DOHH2 (cell line): ENCODE data around the gene HERC2.

ENCODE experiments used
- EZH2phosphoT487 ChIP-seq: fragments of 200-600 bp; sonication (generic); IDR thresholded peaks from 2 replicates; pipeline ENCODE4 v1.6.1; 2017; ENCODE audit warnings: borderline replicate concordance, mild to moderate bottlenecking, antibody characterized with exemption, low read length, moderate library complexity, mixed read lengths
- TF ChIP-seq, protein P1 (sequence below): fragments of 200-600 bp; sonication (generic); IDR thresholded peaks from one replicate; pipeline ENCODE4 v1.5.1; 2014; ENCODE audit warnings: antibody characterized with exemption, mild to moderate bottlenecking, low read depth, low read length; ENCODE audit not compliant: poor library complexity, severe bottlenecking

DNA sequence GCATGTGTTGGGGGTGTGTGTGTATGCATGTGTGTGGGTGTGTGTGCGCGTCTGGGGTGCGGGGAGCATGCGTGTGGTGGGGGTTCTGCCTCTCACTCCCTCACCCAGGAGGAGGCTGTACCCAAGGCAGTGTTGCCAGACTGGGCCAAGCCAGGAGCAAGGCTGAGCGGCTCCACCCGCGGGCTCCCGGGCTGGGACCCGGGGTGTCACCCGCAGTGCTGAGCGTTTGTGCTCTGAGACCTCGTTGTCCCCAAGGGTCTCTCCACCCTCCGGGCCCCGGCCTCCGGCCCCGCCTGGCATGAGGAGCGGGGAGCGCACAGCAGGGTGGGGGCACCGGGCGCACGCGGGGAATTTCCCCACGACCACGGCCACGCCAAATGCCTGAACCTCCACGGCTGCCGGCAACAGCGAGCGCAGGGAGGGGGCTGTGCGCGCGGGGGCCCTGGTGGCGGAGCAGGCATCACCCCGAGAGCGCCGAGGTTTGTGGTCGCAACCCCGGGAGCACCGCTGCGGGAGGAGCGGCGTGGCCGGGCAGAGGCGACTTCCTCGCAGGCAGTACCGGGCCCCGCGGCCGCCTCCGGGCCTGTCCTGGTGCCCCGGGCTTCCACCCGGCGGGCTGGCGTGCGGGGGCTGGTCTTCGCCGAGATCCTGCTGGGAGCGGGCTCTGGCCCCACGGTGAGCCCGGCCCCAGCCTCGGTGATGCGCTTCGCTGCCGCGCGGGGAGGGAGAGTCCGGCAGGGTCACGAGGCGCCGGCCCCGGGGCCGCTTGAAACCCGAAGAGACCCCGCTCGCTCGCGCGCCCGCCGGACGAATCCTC is 215.5 kb downstream of the HERC2 start:
- TF ChIP-seq, protein P1, sequence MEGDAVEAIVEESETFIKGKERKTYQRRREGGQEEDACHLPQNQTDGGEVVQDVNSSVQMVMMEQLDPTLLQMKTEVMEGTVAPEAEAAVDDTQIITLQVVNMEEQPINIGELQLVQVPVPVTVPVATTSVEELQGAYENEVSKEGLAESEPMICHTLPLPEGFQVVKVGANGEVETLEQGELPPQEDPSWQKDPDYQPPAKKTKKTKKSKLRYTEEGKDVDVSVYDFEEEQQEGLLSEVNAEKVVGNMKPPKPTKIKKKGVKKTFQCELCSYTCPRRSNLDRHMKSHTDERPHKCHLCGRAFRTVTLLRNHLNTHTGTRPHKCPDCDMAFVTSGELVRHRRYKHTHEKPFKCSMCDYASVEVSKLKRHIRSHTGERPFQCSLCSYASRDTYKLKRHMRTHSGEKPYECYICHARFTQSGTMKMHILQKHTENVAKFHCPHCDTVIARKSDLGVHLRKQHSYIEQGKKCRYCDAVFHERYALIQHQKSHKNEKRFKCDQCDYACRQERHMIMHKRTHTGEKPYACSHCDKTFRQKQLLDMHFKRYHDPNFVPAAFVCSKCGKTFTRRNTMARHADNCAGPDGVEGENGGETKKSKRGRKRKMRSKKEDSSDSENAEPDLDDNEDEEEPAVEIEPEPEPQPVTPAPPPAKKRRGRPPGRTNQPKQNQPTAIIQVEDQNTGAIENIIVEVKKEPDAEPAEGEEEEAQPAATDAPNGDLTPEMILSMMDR: no peak
- no peak for TF ChIP-seq EZH2phosphoT487
